LNCaP clone FGC (cell line): ENCODE results near the gene SKOR2.
"Not testable (repeated sequence)": the region's sequence is repeated elsewhere in the genome, so short reads cannot be mapped to it uniquely, and the experiment has no call there.

Experiments used
- DNase-seq: peaks from one replicate; pipeline ENCODE4 v3.0.0-alpha.2; 2011; ENCODE audit warnings: low read depth
- H3K4me3 ChIP-seq: 2 replicates; pipeline ENCODE4 v1.5.1; 2011; ENCODE audit warnings: mild to moderate bottlenecking, low read depth, low read length, control low read depth
- TF ChIP-seq, protein P1 (sequence below): IDR thresholded peaks from 2 replicates; pipeline ENCODE4 v1.5.1; 2012; ENCODE audit warnings: mild to moderate bottlenecking; ENCODE audit not compliant: control insufficient read depth, insufficient read depth; ENCODE audit errors: extremely low read depth

The SKOR2 gene

DNA sequence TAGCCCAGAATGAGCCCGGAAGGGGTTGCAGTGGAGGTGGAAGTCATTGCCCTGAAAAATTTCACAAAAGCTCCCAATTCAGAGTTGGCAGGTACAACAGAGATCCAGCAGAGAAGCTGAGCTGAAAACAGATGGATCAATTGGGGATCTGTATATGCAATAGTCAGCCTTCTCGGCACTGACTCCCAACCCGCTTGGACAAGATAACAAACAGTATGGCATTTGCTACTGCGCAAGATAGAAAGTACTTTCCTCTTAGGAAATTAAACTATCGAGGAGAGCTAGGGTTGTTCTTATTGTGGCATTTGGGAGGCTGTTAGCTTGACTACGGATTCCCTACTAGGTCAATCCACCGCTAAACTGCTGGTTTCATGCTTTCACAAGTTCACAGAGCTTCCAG, 63.7 kb downstream of the SKOR2 start:
- H3K4me3 ChIP-seq = no peak overlapping the region
- TF ChIP-seq, protein P1, sequence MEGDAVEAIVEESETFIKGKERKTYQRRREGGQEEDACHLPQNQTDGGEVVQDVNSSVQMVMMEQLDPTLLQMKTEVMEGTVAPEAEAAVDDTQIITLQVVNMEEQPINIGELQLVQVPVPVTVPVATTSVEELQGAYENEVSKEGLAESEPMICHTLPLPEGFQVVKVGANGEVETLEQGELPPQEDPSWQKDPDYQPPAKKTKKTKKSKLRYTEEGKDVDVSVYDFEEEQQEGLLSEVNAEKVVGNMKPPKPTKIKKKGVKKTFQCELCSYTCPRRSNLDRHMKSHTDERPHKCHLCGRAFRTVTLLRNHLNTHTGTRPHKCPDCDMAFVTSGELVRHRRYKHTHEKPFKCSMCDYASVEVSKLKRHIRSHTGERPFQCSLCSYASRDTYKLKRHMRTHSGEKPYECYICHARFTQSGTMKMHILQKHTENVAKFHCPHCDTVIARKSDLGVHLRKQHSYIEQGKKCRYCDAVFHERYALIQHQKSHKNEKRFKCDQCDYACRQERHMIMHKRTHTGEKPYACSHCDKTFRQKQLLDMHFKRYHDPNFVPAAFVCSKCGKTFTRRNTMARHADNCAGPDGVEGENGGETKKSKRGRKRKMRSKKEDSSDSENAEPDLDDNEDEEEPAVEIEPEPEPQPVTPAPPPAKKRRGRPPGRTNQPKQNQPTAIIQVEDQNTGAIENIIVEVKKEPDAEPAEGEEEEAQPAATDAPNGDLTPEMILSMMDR = no peak
- DNase-seq = no peak

DNA sequence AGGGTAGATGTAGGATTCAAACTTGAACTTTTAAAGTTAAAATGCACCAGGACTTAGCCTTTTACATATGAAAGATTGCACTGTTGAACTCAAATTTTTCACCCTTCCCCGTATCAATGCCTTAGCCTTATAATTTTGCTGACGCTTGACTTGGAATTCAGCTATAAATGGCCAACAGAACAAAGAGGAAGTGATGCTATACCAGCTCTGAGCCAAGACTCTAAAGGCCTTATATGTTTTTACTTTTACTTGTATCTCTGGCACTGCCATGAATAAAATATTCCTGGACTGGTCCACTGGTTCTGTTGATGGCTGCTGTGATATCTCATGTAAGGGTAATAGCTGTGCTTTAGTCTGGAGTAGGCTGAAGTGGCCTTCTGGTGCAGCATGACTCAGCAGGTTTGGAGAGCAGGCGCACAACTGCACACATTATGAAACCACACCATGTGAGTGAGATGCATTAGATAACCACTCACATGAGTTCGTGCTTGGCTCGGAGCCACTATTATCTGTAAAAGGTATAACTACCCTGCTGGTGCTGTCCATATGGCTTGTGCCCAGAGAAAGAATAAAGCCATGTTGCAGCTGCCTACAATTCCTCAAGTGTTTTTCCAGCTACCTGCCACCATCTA, 66.9 kb downstream of the SKOR2 start:
- DNase-seq = no peak
- TF ChIP-seq, protein P1 = no peak

DNA sequence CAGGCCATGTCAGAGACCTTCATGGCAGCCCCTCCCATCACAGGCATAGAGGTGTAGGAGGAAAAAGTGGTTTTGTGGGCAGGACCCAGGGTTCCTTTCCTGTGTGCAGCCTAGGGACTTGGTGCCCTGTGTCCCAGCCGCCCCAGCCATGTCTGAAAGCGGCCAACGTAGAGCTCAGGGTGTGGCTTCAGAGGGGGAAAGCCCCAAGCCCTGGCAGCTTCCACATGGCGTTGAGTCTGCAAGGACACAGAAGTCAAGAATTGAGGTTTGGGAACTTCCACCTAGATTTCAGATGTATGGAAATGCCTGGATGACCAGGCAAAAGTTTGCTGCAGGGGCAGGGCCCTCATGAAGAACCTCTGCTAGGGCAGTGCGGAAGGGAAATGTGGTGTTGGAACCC, 69.3 kb downstream of the SKOR2 start:
- not testable (repeated sequence) for DNase-seq, H3K4me3 ChIP-seq

More for the DNA sequence above, 66.9 kb downstream of the SKOR2 start:
- no peak overlapping the region for H3K4me3 ChIP-seq

DNA sequence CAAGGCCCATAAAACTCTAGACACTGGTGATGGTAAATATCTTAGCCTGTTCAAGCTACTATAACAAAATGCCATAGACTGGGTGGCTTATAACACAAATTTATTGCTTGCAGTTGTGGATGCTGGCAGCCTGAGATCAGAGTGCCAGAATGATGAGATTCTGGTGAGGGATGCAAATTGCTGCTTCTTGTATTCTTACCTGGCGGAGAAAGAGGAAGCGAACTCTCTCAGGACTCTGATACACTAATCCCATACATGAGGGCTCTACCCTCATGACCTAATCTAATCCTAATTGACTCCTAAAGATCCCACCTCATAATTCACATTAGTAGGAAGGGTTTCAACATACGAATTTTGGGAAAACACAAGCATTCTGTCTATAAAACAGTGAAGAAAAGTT, 70.7 kb downstream of the SKOR2 start:
- DNase-seq = no peak
- H3K4me3 ChIP-seq = no peak overlapping the region
- TF ChIP-seq, protein P1 = no peak

DNA sequence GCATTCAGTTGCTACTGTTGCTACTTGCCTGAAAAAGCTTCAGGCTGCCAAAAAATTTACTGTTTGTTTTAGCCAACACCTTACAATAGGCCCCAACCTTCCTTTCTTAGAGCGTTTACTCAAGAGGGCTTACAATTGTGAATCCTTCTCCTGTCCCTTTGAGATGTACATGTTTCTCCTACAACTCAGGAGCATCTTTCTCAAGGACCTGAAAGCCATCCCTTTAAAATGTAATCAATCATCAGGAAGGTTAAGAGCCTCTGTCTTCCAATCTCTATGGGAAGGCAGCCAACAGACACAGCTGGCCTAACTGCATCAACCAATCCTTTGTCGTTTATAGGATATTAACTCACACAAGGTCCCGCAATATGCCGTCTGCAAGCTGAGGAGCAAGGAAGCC, 71.9 kb downstream of the SKOR2 start:
- no peak for DNase-seq
- TF ChIP-seq, protein P1 = no peak
- no peak overlapping the region for H3K4me3 ChIP-seq

DNA sequence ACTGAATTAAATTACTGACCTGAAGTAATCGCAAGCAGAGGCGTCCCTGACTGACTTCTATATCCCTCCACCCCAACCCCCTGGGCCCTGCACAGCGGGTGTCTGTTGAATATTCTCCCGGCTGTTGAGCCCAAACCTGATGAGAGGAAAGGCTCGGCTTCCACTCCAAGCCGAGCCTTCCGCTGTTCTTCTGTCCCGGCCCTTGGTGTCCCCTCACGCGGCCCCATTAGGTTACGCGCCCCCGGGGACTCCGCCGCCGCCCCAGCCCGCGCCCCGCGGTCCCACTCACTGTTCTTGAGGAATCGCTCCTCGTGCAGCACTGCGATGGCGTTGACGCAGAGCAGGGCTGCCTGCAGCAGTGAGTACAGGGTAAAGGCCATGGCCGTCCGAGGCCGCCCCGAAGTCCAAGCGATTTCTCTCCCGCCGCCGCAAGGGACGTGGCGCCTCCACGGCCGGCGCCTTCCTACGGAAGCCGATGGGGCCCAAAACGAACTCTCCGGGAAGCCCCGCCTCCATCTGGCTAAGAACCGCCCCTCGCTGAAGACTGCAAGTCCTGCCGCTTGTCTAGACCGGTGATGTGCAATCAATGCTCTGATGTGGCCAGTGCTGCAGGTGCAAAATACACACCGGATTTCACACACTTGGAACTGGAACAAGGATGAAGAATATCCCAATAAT, 75.4 kb downstream of the SKOR2 start, which contains the start of gene IER3IP1:
Gene IER3IP1, minus strand, starts transcription at position 467 of the 678 bp plus-strand sequence. Its CDS starts 87 bp downstream, at position 380.
- H3K4me3 ChIP-seq = peak within 1 kb of the TSS; percentile 98
- TF ChIP-seq, protein P1 = no peak
- DNase-seq = peak; percentile 77

DNA sequence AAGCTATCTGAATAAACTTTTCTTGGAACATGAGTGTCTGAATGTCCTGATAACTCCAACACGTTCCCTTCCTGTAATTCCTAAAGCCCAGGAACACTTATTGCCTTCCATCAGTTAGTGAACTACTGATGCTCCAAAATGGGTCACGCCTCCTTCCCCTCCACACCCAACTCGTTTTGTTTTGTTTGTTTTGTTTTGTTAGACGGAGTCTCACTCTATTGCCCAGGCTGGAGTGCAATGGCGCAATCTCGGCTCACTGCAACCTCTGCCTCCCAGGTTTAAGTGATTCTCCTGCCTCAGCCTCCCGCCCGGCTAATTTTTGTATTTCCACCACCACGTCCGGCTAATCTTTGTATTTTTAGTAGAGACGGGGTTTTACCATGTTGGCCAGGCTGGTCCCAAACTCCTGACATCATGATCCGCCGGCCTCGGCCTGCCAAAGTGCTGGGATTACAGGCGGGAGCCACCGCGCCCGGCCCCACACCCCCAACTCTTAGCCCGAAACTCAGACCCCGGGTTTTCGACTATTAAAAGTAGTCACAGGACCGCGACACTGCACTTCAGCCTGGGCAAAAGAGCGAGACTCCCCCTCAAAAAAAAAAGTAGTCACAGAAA, 76.1 kb downstream of the SKOR2 start:
- no peak for DNase-seq
- TF ChIP-seq, protein P1 = no peak
- H3K4me3 ChIP-seq = peak overlapping the region; percentile 98
